Activated CD4-positive, alpha-beta T cell treated with anti-CD3 and anti-CD28 coated beads, Interleukin-2, amount 50 U/mL, for 24 hours (primary cell): ENCODE results near the gene EXOC1L.
"Not testable (repeated sequence)": the region's sequence is repeated elsewhere in the genome, so short reads cannot be mapped to it uniquely, and the experiment has no call there.

ENCODE experiments used
- DNase-seq, 2 donors: peaks; one replicate each; pipeline ENCODE4 v3.0.0-alpha.2; 2020; ENCODE audit warnings: low read depth in 1 of 2, low spot score in 1 of 2

EXOC1L gene

DNA sequence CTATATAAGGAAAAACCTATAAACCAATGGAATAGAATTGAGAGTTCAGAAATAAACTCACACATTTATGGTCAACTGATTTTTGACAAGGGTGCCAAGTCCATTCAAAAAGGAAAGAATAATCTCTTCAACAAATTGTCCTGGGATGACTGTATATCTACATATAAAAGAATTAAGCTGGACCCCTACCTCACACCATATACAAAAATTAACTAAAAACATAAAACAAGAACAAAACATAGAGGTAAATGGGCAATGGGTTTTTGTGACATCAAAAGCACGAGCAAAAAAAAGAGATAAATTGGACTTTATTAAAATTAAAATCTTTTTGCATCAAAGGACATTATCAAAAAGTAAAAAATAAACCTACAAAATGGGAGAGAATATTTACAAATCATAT is 18.3 kb downstream of the EXOC1L start:
- DNase-seq, result no peak

DNA sequence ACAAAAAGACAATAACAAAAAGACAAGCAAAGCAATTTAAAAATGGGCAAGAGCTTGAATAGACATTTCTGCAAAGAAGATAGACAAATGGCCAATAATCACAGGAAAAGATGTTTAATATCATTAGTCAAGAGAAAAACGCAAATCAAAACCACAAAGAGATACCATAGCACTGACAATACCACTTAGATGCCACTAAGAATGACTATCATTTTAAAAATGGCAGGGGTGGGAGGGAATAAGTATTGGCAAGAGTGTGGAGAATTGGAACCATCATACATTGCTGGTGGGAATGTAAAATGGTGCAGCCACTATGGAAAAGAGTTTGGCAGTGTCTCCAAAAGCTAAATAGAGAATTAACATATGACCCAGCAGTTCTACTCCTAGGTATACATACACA is 18.8 kb downstream of the EXOC1L start:
- no peak for DNase-seq

DNA sequence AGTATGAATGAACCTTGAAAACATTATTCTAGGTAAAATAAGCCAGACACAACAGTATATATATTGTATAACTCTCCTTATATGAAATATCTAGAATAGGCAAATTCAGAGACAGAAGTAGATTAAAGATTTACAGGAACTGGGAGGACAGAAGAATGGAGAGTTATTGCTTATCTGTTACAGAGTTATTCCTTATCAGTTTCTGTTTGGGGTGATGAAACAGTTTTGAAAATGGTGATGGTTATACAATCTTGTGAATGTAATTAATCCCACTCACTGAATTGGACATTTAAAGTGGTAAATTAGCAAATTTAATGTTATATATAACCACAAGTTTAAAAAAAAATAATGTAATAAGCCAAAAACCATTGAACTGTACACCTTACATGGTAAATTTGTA is 19.4 kb downstream of the EXOC1L start:
- no peak for DNase-seq

DNA sequence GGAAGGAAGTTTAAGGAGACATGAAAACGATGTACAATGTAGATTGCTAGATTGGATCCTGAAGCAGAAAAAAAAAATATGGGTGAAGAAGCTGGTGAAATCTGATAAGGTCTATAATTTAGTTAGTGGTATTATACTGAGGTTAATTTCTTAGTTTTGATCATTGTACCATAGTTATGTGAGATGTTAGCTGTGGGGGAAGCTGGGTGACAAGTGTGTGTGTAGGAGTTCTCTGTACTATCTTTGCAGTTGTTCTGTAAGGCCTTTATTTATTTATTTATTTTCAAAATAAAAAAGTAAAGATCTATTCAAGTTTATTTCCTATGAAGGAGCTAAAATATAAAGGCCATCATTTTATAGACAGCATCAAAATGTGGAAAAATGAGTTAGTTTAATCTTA is 21.4 kb downstream of the EXOC1L start:
- no peak for DNase-seq

DNA sequence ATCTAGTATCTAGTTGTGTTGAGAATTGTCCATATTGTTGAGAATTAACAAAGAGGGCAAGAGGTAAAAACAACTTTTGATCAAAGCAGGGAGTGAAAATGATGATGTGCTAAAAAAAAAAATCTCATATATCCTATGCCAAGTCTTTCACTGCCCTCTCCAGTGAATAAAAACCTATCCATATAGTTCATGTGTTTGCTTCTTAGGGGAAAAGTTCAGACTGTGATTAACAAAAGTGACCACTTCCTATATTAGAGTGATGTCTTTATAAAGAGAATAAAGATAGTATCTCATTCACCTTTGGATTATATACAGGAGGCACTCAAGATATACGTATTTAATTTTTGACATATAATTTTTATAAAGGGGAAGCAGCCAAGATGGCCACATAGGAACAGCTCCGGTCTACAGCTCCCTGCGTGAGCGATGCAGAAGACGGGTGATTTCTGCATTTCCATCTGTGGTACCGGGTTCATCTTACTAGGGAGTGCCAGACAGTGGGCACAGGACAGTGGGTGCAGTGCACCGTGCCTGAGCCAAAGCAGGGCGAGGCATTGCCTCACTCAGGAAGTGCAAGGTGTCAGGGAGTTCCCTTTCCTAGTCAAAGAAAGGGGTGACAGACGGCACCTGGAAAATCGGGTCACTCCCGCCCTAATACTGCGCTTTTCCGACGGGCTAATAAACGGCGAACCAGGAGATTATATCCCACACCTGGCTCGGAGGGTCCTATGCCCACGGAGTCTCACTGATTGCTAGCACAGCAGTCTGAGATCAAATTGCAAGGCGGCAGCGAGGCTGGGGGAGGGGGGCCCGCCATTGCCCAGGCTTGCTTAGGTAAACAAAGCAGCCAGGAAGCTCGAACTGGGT is 22.0 kb downstream of the EXOC1L start:
- DNase-seq, result not testable (repeated sequence)

DNA sequence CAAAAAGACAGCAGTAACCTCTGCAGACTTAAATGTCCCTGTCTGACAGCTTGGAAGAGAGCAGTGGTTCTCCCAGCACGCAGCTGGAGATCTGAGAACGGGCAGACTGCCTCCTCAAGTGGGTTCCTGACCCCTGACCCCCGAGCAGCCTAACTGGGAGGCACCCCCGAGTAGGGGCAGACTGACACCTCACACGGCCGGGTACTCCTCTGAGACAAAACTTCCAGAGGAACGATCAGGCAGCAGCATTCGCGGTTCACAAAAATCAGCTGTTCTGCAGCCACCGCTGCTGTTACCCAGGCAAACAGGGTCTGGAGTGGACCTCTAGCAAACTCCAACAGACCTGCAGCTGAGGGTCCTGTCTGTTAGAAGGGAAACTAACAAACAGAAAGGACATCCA is 22.7 kb downstream of the EXOC1L start:
- not testable (repeated sequence) for DNase-seq

DNA sequence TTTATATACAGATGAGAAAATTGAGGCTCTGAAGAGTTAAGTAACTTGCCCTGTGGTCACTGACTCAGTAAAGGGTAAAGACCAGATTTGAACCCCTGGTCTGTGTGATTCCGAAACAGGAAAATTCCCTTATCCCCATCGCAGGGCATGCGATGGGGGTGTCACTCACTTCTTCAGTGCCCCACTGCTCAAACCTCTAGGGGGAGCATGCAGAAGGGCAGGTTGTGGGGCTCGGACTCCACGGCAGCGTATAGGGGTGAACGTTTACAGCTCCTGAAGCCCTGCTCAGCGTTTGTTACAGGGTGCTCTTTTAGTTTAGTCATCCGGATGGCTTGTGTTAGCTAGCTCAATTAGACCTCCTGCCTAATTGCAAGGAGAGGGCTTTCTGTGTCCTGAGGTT is 30.1 kb downstream of the EXOC1L start:
- no peak for DNase-seq

DNA sequence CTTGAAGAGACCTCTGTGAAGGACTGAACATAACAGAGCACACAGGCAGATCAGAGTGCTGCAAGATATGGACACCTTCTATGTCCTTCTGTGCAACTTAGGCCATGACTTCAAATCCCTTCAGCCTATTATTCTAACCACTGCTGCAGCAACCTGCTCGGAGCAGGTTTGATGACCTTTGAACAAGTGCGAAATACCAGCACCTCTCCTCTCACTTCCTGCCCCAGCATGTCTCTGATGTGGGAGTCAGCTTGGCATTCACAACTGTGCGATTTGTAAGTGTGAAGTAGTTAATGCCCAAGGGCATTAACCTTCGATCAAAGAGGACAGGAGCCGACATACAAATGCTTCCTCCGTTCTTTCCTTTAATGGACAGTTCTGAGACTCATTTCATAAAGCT is 32.3 kb downstream of the EXOC1L start:
- DNase-seq, result no peak

DNA sequence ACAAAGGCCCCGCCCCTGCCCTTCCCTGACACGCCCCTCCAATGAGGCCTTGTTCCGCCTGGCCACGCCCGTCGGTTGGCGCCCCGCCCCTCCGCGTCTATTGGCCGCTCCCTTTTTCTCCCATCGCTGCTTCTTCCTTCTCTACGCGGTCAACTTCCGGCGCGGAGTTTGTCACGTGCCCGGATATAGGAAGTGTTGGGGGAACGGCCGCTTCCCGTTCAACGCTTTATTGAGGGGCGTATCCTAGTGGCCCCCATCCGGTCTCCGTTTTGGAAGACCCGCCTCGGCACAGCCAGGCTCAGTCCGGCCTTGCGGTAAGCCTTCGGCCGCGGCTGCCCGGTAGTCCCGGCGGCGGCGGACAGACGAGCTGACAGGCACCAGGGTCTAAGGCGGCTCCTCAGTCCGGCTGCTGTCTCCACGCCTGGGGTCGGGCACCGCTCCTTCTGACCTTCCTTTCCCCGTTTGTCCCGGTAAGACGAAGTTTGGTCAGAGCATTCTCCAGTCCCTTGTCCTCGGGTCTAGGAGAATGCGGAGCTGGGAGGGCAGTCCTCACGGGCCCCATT is 34.0 kb downstream of the EXOC1L start, which contains the start of gene EXOC1:
Gene EXOC1, plus strand, starts transcription at position 165 of the 563 bp plus-strand sequence. CDS start 4,676 bp downstream, outside the sequence.
- DNase-seq, result peak; percentile 95 to 96

DNA sequence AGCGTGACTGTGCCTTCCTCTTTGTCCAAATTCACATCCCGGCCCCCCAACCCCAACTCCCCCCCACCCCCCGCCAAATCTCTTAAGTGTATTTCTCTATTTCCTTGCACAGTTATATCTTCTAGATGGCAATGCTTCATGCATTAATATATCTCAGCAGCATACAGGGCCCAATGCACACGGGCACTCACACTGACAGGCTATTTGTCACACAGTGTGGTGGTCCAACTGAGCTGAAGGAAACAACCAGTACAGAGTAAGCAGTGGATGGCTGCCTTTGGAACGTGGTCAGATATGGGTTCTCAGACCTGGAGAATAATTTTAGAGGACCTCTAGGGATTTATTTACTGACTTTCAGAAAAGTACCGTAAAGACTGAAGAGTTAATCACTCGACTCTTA is 34.5 kb downstream of the EXOC1L start:
- DNase-seq, result no peak

DNA sequence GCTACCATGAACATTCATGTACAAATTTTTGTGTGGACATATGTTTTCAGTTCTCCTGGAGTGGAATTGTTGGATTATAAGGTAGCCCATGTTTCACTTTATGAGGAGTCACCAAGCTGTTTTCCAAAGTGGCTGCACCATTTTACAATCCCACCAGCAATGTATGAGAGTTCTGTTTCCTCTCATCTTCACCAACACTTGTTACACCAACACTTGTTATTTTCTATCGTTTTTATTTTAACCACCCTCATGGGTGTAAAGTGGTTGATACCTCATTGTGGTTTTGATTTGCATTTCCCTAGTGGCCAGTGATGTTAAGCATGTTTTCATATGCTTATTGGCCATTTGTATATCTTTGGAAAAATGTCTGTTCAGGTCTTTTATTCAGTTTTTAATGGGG is 38.0 kb downstream of the EXOC1L start:
- DNase-seq, result no peak

DNA sequence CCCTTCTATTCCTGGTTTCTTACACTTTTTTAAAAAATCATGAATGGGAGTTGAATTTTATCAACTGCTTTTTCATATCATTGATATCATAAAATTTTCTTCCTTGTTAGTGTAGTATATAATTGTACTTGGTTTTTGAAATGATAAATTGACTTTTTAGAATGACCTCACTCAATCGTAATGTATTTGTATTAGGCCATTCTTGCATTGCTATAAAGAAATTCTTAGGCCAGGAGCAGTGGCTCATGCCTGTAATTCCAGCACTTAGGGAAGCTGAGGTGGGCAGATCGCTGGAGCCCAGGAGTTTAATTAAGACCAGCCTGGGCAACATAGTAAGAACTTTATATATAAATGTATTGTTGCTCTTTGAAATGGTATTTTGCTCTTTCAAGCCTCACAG is 40.1 kb downstream of the EXOC1L start:
- DNase-seq, result no peak

DNA sequence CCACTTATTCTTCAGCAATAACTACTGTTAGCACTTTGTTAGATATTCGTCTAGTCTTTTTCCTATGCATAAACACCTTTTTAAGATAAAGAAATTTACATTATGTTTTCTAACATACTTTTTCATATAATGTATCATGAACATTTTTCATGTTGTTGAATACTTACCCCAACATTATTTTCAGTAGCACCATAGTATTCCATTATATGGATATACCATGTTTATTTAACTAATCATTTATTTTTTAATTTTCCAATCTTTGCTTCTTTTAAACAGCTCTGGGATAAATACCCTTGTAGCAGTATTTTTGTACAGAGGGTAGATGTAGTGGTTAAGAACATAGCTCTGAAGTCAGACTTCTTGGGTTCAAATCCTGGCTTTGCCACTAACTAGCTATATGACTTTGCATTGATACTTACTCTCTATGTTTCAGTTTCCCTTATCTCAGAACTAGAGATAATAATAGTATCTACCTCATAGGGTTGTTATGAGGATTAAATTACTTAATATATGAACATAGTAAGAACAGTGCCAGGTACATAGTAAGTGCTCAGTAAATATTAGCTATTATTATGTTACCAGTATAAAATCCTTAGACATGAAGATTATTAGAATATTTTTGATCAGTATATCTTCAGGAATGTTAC is 45.1 kb downstream of the EXOC1L start:
- DNase-seq, result no peak

DNA sequence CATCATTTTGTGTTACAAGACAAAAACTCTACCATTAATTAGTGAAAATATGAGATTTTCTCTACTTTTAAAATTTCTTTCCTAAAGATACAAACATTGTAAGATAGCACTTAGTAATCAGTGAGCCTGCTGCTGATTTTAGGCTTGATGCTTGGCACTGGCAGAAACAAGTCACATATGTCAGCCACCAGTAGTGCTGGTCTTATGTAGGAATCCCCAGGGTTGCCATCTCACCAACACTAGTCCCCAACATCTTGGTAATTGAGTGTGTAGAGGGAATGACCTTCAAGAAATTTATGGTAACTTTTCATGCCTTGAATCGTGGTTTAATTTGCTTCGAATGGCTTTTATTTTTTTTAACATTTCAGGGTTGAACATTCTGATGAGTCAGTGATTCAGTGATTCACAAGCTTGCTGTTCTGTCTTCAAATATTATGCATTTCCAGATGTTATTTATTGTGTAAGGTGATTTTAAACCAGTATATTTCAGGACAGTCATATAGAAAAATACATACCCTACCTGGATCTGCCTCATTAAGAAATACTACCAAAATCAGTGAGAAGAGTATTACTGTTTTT is 45.7 kb downstream of the EXOC1L start:
- no peak for DNase-seq

DNA sequence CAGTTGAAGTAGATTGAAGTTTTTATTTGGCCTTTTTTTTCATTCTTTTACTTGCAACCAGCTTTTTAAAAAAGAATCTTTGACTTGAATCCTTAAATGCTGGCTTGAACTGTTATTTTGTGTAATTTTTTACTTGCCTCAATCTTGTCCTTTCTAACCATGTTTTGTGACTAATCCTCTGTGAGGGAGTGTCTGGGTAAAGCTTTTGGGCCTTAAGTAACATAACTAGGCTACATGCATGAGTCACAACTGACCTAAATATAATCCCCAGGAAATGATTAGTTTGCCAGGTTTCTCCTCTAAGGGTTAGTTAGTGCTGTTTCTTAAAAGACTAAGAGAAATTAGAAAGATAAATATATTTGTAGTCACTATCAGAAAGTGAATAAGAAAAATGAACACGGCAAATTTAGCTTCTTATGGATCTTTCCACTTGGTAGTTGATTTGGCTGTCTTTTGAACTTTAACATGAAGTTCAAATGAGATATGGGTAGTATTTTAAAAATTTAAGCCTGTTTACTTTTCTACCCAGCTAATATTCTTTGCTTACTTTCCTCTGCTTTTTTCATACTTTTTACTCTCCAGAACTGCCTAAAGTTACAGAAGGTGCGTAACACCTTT is 46.8 kb downstream of the EXOC1L start:
- DNase-seq, result no peak

DNA sequence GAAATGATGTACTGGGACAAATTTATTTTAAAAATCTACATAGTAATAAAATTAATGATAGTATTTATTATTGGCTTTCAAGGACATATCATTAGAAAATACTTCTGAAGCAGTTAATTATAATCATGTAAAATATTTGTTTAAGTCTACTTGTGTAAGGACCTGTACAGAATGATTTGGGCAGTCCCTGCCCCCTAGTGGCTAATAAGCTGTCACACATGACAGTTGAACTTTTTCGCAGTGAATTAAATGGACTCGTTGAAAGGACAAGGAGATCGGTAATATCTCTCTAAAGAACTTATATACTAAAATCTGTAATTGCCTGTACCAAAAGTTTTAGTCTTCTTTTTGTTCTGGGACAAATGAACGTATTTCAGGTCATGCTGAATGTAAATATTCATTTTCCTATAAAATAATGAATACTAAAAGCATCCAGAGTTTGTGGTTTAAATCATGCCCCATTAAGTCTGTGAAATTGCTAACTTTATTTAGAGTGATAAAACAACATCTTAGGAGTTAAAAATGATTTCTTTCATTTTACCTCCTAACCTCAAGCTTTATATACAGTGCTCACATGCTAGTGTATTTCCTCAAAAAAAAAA is 47.5 kb downstream of the EXOC1L start:
- no peak for DNase-seq

DNA sequence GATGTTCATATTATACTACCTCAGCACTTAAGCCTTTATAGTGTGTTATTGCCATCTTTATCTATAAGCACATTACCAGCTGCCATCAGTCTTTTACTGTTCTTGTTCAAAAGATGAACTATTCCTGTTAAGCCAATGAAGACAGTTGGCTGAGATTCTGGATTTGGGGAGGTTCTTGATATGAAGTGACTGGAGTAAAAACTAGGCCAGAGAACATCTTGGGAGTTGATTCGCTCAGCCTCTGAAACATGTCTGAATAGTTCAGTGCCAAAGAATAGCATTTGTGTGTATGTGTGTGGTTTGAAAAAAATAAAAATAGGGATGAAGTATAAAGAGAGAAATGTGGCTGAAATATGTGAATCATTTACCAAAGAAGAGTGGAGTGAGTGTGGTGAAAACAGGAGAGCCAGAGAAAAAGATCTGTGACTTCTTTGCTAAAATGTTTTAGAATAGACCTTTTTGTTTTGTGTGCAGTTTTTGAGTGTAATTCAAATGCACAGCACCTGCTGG is 49.0 kb downstream of the EXOC1L start:
- DNase-seq, result no peak

DNA sequence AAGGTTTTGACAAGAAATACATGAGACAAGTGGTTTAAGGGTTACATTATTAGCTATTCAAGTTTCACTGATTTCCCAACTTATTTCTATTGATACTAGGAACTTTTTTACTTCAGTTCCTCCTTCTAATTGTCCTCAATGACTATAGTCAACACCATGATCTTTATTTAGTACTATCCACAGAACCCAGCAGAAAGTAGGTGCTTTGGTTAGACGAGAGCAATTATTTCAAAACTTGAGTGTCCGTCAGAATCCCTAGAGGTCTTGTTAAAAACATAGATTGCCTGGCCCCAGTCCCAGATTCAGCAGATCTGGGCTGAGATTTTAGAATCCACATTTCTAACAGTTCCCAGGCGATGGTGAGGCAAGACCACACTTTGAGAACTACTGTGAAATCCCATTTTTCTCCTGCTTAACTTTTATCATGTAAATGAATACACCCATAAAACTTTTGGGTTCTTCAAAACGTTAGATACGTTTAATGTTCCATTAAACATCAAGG is 51.8 kb downstream of the EXOC1L start:
- no peak for DNase-seq

DNA sequence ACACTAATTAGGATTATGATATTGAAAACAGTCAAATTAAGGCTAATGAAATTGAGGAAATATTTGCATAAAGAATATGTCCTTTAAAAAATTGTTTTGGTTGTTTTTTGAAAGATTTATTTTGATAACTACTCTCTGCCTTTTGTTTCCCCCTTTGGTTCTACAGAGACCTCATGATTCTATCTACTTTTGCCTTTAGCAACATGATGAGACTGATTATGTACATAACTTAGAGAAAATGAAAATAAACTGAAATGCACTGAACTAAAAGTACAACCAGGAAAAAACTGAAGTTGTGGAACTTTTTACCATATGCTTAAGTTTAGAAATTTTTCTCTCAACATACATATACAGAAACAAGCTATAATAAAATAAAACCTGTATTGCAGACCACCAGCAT is 55.2 kb downstream of the EXOC1L start:
- DNase-seq, result no peak

DNA sequence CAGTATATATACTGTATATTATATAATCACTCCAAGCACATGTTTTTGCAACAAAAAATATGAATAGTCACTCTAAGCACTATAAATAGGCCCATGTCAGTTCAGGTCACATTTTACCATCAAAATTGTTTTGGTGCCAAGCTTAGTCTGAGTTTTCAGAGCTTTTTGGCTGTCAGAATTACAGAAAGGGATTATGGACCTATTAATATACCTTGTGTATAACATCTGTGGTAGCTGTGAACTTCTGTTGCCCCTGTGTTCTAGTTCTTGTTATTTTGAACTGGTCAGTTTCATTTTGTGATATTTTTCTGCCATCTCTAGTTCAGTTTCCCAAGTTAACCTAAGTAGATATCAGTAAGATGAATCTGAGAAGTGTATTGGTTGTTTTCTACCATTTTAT is 56.8 kb downstream of the EXOC1L start:
- DNase-seq, result no peak

DNA sequence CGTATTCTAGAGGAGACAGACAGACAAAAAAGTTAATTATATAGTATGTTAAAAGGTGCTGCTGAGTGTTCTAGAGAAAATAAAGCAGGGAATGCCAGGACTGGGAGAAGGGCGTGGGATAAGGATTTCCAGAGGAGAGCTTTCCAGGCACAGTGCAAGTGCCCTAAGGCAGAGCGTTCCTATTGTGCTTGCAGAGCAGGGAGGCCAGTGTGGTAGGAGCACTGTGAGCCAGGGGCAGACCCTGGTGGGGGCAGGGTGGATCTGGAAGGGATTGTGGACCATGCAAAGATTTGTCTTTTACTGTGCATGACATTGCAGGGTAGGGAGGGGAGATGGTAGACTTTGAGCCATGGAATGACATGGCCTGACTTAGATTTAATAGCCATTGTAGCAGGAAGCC is 59.6 kb downstream of the EXOC1L start:
- DNase-seq, result no peak
